Neural progenitor cell (in vitro differentiated cells): ENCODE results near the gene ATP2A3.

Experiments
- EZH2phosphoT487 ChIP-seq: fragments of 200-600 bp; sonication (generic); IDR thresholded peaks from 2 replicates; pipeline ENCODE4 v1.6.1; 2017; ENCODE audit warnings: antibody characterized with exemption
- TF ChIP-seq, protein P1 (sequence below): fragments of 200-600 bp; sonication (generic); IDR thresholded peaks from 2 replicates; pipeline ENCODE4 v1.5.1; 2017; ENCODE audit warnings: antibody characterized with exemption, mild to moderate bottlenecking

DNA sequence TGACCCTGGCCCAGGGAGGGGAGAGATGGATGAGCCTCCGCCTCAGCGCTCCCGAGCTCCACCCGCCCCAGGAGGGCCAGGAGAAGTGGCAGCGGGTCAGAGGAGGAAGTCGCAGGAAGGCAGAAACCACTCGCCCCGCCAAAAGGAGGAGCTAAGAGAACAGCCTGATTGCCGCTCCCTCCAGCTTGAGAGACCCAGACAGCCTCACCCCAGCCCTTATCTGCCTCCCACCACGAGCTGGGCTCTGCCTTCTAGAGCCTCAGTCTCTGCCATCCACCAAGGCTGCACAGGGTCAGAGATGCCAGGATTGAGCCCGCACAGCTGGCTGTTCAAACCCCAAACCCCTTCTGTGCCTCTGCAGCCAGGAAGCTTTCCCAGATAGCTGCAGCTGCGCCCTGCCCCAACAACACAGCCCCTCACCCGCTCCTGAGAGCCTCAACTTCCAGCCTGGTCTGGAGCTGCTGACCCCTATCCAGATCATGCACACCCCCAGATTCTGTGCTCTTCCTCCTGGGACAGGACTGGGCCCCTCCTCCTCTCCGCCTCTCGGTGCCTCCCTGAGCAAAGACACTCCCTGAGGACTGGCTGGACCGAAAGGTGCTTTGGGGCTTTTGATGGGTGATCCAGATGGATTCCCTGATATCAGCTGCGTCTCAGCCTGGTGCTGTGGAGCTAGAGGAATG lies 1.0 kb upstream of the ATP2A3 start:
- TF ChIP-seq, protein P1, sequence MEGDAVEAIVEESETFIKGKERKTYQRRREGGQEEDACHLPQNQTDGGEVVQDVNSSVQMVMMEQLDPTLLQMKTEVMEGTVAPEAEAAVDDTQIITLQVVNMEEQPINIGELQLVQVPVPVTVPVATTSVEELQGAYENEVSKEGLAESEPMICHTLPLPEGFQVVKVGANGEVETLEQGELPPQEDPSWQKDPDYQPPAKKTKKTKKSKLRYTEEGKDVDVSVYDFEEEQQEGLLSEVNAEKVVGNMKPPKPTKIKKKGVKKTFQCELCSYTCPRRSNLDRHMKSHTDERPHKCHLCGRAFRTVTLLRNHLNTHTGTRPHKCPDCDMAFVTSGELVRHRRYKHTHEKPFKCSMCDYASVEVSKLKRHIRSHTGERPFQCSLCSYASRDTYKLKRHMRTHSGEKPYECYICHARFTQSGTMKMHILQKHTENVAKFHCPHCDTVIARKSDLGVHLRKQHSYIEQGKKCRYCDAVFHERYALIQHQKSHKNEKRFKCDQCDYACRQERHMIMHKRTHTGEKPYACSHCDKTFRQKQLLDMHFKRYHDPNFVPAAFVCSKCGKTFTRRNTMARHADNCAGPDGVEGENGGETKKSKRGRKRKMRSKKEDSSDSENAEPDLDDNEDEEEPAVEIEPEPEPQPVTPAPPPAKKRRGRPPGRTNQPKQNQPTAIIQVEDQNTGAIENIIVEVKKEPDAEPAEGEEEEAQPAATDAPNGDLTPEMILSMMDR: no peak
- TF ChIP-seq EZH2phosphoT487: no peak
